Loucy (cell line): ENCODE measurements around the gene BTF3L4.

Source experiments
- H2AFZ ChIP-seq: fragments of 200-600 bp; sonication (generic); 2 replicates; pipeline ENCODE4 v1.6.0; 2016; ENCODE audit warnings: antibody characterized with exemption, mild to moderate bottlenecking, low read length, moderate library complexity
- H3F3A ChIP-seq: fragments of 200-600 bp; 2 replicates; pipeline ENCODE4 v1.6.0; 2016; ENCODE audit warnings: antibody characterized with exemption, low read depth, mild to moderate bottlenecking
- H3K27me3 ChIP-seq: fragments of 200-600 bp; sonication (generic); 2 replicates; pipeline ENCODE4 v1.6.1; 2014; ENCODE audit warnings: low read length, mild to moderate bottlenecking; ENCODE audit not compliant: insufficient read depth, poor library complexity, severe bottlenecking
- H3K36me3 ChIP-seq: fragments of 200-600 bp; sonication (generic); 2 replicates; pipeline ENCODE4 v1.6.1; 2016; ENCODE audit warnings: low read length; ENCODE audit not compliant: insufficient read depth
- H3K4me1 ChIP-seq: fragments of 200-600 bp; sonication (generic); 2 replicates; pipeline ENCODE4 v1.5.1; 2014; ENCODE audit warnings: low read length, mild to moderate bottlenecking; ENCODE audit not compliant: insufficient read depth, poor library complexity, severe bottlenecking
- H3K4me2 ChIP-seq: fragments of 200-600 bp; sonication (generic); 2 replicates; pipeline ENCODE4 v1.6.0; 2014; ENCODE audit warnings: antibody characterized with exemption, low read length, low read depth, mild to moderate bottlenecking; ENCODE audit not compliant: poor library complexity, severe bottlenecking
- H3K4me3 ChIP-seq: fragments of 200-600 bp; sonication (generic); 2 replicates; pipeline ENCODE4 v1.5.1; 2014; ENCODE audit warnings: low read length, mild to moderate bottlenecking, mixed read lengths; ENCODE audit not compliant: poor library complexity, severe bottlenecking
- H3K79me2 ChIP-seq: fragments of 200-600 bp; sonication (generic); 2 replicates; pipeline ENCODE4 v1.6.1; 2014; ENCODE audit warnings: low read length; ENCODE audit not compliant: insufficient read depth
- H3K9ac ChIP-seq: fragments of 200-600 bp; sonication (generic); 2 replicates; pipeline ENCODE4 v1.6.0; 2014; ENCODE audit warnings: mild to moderate bottlenecking, low read depth, low read length, moderate library complexity; ENCODE audit not compliant: poor library complexity, severe bottlenecking
- H3K9me2 ChIP-seq: fragments of 200-600 bp; sonication (generic); replicated peaks from 2 replicates; pipeline ENCODE4 v1.6.1; 2016; ENCODE audit warnings: low read depth, low read length, mixed read lengths
- H3K9me3 ChIP-seq: fragments of 200-600 bp; sonication (generic); 2 replicates; pipeline ENCODE4 v1.6.1; 2014; ENCODE audit warnings: mild to moderate bottlenecking, antibody characterized with exemption, low read length, low read depth; ENCODE audit not compliant: insufficient read depth
- H4K20me1 ChIP-seq: fragments of 200-600 bp; sonication (generic); 2 replicates; pipeline ENCODE4 v1.6.0; 2014; ENCODE audit warnings: antibody characterized with exemption, low read length, mild to moderate bottlenecking; ENCODE audit not compliant: insufficient read depth, poor library complexity, severe bottlenecking
- CTCF ChIP-seq: fragments of 200-600 bp; sonication (generic); conservative IDR thresholded peaks from 2 replicates; pipeline ENCODE4 v1.5.1; 2014; ENCODE audit warnings: mild to moderate bottlenecking, antibody characterized with exemption, low read length
- EZH2phosphoT487 ChIP-seq: fragments of 200-600 bp; IDR thresholded peaks from 2 replicates; pipeline ENCODE4 v1.6.1; 2018; ENCODE audit warnings: antibody characterized with exemption, mild to moderate bottlenecking, moderate library complexity, borderline replicate concordance

Gene BTF3L4

GRCh38 chr1:52112489-52112888, 56.4 kb downstream of the BTF3L4 start:
- no peak overlapping the region for H2AFZ ChIP-seq
- H3K9me2 ChIP-seq, result no peaks in the 10 kb centered on the region
- no peak overlapping the region for H3K9ac ChIP-seq
- TF ChIP-seq CTCF (no peak), EZH2phosphoT487 (no peak)
- H3K9me3 ChIP-seq, result no peaks in the 10 kb centered on the region
- no peaks in the 10 kb centered on the region for H4K20me1 ChIP-seq
- H3K4me3 ChIP-seq, result no peak overlapping the region
- no peak overlapping the region for H3K4me2 ChIP-seq
- H3K79me2 ChIP-seq, result no peaks in the 10 kb centered on the region
- H3K36me3 ChIP-seq, result no peaks in the 10 kb centered on the region
- H3K27me3 ChIP-seq, result no peaks in the 10 kb centered on the region
- no peaks in the 10 kb centered on the region for H3F3A ChIP-seq
- peaks cover 5% of the 10 kb centered on the region for H3K4me1 ChIP-seq

DNA sequence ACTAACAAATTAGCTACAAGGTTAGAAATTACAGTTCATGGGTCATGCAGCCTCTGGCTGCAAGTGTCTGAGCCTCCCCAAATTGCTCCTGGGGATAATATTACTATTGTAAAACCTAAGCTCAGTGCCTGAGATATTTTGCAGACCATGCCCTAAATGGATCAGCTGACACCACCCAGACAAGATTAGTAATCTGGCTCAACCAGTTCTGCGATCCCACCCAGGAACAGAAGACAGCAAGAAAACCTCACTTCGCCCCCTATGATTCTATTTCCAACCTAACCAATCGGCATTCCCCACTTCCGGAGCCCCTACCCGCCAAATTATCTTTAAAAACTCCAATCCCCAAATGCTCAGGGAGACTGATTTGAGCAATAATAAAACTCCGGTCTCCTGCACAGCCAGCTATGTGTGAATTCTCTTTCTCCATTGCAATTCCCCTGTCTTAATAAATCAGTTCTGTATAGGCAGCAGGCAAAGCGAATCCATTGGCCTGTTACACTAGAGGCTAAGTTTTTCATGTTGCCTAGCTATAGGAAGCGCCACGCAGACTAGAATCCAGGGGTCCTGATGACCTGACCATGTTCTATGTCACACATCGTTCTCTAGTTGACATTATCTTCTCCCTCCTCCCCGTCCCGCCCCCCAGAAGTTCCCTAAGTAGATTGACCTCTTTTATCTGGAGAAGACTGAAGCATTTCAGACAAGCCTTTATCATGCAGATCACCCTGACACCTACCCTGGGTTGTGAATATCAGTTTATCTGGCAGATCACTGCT, 63.4 kb downstream of the BTF3L4 start:
- TF ChIP-seq CTCF (no peak), EZH2phosphoT487 (no peak)
- H2AFZ ChIP-seq, result no peak overlapping the region

DNA sequence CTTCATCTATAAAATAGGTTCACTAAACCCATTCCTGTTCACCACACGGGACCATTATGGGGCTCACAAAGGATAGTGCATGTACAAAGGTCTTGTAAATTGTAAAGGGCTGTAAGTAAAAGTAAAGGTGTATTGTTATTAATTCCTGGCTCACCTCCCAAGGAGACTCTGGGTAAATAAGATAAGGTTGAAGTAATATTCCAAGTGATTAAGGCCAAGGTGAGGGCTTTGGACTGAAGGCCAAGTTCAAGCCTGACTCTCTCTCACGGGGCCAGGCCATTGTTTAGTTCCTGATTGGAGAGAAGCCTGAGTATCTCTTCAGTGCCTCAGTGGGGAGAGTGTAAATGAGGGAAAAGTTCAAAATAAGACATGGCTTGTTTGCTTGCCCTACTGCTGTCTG, 66.3 kb downstream of the BTF3L4 start:
- Histone ChIP-seq H3K9me3 (no peaks in the 10 kb centered on the region), H4K20me1 (no peaks in the 10 kb centered on the region), H3K4me3 (no peak overlapping the region), H3K4me1 (no peaks in the 10 kb centered on the region), H3K27me3 (no peaks in the 10 kb centered on the region), H3K9me2 (no peaks in the 10 kb centered on the region), H2AFZ (no peak overlapping the region), H3K79me2 (no peaks in the 10 kb centered on the region), H3F3A (no peaks in the 10 kb centered on the region), H3K9ac (no peak overlapping the region), H3K4me2 (no peak overlapping the region), H3K36me3 (no peaks in the 10 kb centered on the region)
- TF ChIP-seq EZH2phosphoT487 (no peak), CTCF (no peak)

More for the DNA sequence above, 63.4 kb downstream of the BTF3L4 start:
- H3K9ac ChIP-seq, result no peak overlapping the region
- H3K4me2 ChIP-seq, result no peak overlapping the region
- H4K20me1 ChIP-seq, result no peaks in the 10 kb centered on the region
- no peaks in the 10 kb centered on the region for H3K9me2 ChIP-seq
- H3K4me1 ChIP-seq, result no peaks in the 10 kb centered on the region
- H3K4me3 ChIP-seq, result no peak overlapping the region
- H3K79me2 ChIP-seq, result no peaks in the 10 kb centered on the region
- no peaks in the 10 kb centered on the region for H3F3A ChIP-seq
- no peaks in the 10 kb centered on the region for H3K9me3 ChIP-seq
- H3K27me3 ChIP-seq, result no peaks in the 10 kb centered on the region
- H3K36me3 ChIP-seq, result no peaks in the 10 kb centered on the region
